ENCODE results near the gene USP22.

DNA sequence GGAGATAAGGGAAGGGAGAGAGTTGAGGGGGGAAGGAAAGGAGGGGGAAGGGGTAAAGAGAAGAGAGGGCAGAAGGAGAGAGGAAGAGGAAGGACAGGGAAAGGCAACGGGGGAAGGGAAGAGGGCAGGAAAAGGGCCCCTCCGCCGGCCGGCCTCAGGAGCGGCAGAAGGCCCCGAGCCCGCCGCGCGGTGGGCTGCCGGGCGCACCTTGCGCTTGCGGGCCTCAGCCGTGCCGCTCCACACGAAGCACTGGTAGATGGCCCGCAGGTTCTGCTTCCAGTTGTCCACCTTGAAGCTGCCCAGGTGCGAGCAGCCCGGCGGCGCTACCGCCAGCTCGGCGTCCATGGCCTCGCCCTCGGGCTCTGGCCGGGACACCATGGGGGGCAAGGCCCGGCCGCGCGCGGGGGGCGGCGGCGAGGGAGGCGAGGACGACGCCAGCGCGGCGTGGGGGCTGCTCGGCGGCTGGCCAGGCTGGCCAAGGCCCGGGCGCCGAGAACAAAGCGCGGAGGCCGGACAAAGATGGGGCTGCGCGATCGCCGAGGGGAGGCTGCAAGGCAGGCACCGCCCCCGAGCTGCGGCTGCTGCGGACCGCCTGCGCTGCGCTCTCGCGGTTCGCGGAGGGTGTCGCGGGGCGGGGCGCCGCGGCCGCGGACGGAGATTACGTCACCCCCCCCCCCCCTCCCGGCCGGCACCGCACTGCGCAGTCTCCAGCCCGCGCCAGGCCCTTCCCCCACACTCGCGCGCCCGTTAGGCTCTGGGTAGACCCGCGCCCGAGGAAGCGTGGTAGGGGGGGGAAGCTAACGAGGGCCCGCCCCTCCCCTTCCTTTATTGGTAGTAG lies at the start of gene USP22:
- TF ChIP-seq, protein P1, sequence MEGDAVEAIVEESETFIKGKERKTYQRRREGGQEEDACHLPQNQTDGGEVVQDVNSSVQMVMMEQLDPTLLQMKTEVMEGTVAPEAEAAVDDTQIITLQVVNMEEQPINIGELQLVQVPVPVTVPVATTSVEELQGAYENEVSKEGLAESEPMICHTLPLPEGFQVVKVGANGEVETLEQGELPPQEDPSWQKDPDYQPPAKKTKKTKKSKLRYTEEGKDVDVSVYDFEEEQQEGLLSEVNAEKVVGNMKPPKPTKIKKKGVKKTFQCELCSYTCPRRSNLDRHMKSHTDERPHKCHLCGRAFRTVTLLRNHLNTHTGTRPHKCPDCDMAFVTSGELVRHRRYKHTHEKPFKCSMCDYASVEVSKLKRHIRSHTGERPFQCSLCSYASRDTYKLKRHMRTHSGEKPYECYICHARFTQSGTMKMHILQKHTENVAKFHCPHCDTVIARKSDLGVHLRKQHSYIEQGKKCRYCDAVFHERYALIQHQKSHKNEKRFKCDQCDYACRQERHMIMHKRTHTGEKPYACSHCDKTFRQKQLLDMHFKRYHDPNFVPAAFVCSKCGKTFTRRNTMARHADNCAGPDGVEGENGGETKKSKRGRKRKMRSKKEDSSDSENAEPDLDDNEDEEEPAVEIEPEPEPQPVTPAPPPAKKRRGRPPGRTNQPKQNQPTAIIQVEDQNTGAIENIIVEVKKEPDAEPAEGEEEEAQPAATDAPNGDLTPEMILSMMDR (IDR thresholded peaks at IDR 0.05; ENCODE audit: low read depth, low read length, poor library complexity, severe bottlenecking): no peak
- no peak for TF ChIP-seq EZH2phosphoT487 (IDR thresholded peaks at IDR 0.05; ENCODE audit: borderline replicate concordance, low read length)

Data from DOHH2 (cell line).